Karpas-422 (cell line): ENCODE results near the gene CAV2. TPM values are rescaled to one million over a fixed set of nuclear protein-coding genes. Genes with fewer than 3 reads are reported as not detected.

Source experiments
- DNase-seq: peaks from one replicate; pipeline ENCODE4 v3.0.0-alpha.2; 2015
- H2AFZ ChIP-seq: fragments of 200-600 bp; sonication (generic); 2 replicates; pipeline ENCODE4 v1.6.1; 2014; ENCODE audit warnings: antibody characterized with exemption, low read length, mixed read lengths
- H3K27ac ChIP-seq: fragments of 200-600 bp; sonication (generic); 2 replicates; pipeline ENCODE4 v1.5.1; 2014; ENCODE audit warnings: mild to moderate bottlenecking, low read length, moderate library complexity
- H3K27me3 ChIP-seq: fragments of 200-600 bp; sonication (generic); 2 replicates; pipeline ENCODE4 v1.6.1; 2014; ENCODE audit warnings: low read length, mixed read lengths
- H3K36me3 ChIP-seq: fragments of 200-600 bp; sonication (generic); 2 replicates; pipeline ENCODE4 v1.6.1; 2014; ENCODE audit warnings: low read length, mixed read lengths; ENCODE audit not compliant: insufficient read depth
- H3K4me1 ChIP-seq: fragments of 200-600 bp; sonication (generic); 2 replicates; pipeline ENCODE4 v1.6.1; 2014; ENCODE audit warnings: mild to moderate bottlenecking, low read length, mixed read lengths
- H3K4me2 ChIP-seq: fragments of 200-600 bp; sonication (generic); 2 replicates; pipeline ENCODE4 v1.6.1; 2014; ENCODE audit warnings: low read length, low read depth, mild to moderate bottlenecking; ENCODE audit not compliant: poor library complexity, severe bottlenecking
- H3K4me3 ChIP-seq: fragments of 200-600 bp; sonication (generic); 2 replicates; pipeline ENCODE4 v1.5.1; 2014; ENCODE audit warnings: mild to moderate bottlenecking, antibody characterized with exemption, low read length, mixed read lengths
- H3K79me2 ChIP-seq: fragments of 200-600 bp; sonication (generic); 2 replicates; pipeline ENCODE4 v1.6.1; 2014; ENCODE audit warnings: mild to moderate bottlenecking, low read length, mixed read lengths
- H3K9ac ChIP-seq: fragments of 200-600 bp; sonication (generic); 2 replicates; pipeline ENCODE4 v1.6.0; 2014; ENCODE audit warnings: low read length
- H3K9me2 ChIP-seq: fragments of 200-600 bp; sonication (generic), shearing (Covaris generic); replicated peaks from 2 replicates; pipeline ENCODE4 v1.6.0; 2014; ENCODE audit warnings: mild to moderate bottlenecking, low read length, moderate library complexity; ENCODE audit not compliant: insufficient read depth
- H3K9me3 ChIP-seq: fragments of 300-700, 200-600 bp; sonication (generic); 2 replicates; pipeline ENCODE4 v1.6.1; 2014; ENCODE audit warnings: low read length, mixed read lengths
- H4K20me1 ChIP-seq: fragments of 200-600 bp; sonication (generic); 2 replicates; pipeline ENCODE4 v1.6.1; 2014; ENCODE audit warnings: mild to moderate bottlenecking, antibody characterized with exemption, low read length, low read depth; ENCODE audit not compliant: insufficient read depth
- total RNA-seq: library from RNA; depleted of rRNA; stranded (reverse); fragments of >200 nt; shearing (Covaris generic); gene quantifications from 2 replicates; pipeline ENCODE4 v1.2.3, GENCODE V29; 2014; ENCODE audit warnings: low replicate concordance

Gene CAV2
- total RNA-seq, 1 experiment from 2014 or later = 1.2 TPM

DNA sequence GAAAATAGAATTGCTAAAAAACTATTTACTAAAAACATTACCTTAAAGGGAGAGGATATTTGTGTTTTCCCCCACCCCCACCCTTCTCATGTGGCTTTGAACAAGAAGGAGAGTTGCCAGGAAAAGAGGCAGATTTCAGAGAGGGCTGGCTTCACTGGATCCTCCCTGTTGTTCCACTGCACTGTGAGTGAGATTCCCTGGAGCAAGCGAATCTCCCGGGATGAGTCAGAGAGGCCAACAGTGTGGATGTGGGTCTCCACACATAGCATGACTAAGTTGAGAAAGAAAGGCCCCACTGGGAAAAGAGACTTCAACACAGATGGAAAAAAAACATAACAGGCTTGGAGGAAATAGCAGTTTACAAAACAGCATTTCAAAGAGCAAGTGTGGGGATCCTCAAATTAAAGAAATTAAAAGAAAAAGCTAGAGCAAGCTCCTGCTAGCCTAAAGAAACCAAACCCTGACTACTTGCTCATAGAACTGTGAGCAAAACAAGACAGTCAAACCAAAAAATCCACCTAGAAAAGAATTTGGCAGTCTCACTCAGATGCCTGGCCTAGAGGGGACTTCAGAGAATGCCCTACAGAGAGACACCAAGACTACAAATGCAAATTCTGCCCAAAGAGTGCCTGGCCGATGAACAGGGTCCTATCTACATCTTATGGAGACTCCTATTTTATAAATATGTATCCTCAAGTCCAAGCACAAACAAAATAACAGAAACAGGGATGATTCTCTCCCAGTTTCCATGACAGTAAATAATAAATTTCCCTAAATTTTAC, 28.7 kb downstream of the CAV2 start:
- Histone ChIP-seq H3K4me1 (peaks cover 9% of the 10 kb centered on the region), H3K9ac (no peak overlapping the region), H3K9me3 (no peaks in the 10 kb centered on the region), H2AFZ (no peak overlapping the region), H3K27ac (no peak overlapping the region), H3K36me3 (no peaks in the 10 kb centered on the region), H3K79me2 (no peaks in the 10 kb centered on the region), H3K9me2 (no peaks in the 10 kb centered on the region), H4K20me1 (no peaks in the 10 kb centered on the region), H3K4me2 (no peak overlapping the region), H3K4me3 (no peak overlapping the region), H3K27me3 (peaks cover 4% of the 10 kb centered on the region; the same call in 1 of the 2 replicates)
- DNase-seq = no peak

DNA sequence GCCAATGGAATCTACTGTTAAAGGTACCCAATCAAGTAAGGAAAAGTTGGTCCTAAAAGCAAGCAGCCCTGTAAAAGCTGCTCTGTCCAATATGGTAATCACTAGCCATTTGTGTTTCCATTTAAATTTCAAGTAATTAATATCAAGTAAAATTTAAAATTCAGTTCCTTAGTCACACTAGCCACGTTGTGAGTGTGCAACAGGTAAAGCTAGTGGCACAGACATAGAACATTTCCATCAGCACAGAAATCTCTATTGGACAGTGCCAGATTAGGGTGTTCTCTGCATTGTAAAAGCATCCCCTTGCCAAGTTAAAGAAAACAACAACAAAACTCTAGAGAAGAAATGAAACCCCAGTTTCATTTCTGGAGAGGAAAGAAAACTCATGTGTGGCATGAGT, 29.7 kb downstream of the CAV2 start:
- Histone ChIP-seq H4K20me1 (no peaks in the 10 kb centered on the region), H3K79me2 (no peaks in the 10 kb centered on the region), H3K9me2 (no peaks in the 10 kb centered on the region), H3K4me2 (no peak overlapping the region), H2AFZ (no peak overlapping the region), H3K4me1 (peaks cover 9% of the 10 kb centered on the region), H3K9me3 (no peaks in the 10 kb centered on the region), H3K4me3 (no peak overlapping the region), H3K27ac (no peak overlapping the region), H3K36me3 (no peaks in the 10 kb centered on the region), H3K27me3 (peaks cover 4% of the 10 kb centered on the region; the same call in 1 of the 2 replicates), H3K9ac (no peak overlapping the region)
- DNase-seq = no peak

DNA sequence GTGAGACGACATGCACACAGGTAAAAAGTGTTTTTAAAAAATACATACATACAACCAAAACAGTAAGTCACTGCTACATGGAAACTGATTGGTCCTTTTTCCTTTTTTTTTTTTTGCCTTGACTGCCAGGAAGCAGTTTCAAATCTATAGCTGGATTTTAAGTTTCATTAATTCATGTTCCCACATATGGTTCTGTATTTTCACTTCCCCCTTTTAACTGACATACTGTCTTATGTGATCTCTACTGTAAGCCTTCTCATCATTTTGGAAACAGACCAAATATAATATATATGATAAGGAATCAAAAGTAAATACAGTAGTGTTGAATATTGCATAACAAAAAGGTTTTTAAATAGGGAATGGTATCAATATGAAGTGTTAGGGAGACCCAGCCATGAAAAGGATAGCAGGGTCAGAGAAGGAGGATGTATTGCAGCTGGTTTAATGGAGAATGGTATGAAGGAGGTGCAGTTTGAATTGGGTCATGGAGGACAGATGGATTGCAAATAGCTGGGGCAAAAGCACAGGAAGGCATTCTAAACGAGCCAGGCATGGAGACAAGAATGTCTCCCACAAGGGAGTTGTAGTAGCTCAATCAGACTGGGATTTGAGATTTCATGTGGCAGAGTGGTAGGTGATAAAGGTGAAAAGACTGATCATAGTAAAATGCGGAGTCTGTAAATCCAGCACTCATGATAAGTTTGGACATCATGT, 30.7 kb downstream of the CAV2 start:
- no peak overlapping the region for H3K4me3 ChIP-seq
- no peak for DNase-seq
- no peaks in the 10 kb centered on the region for H3K9me3 ChIP-seq
- no peaks in the 10 kb centered on the region for H3K36me3 ChIP-seq
- peaks cover 9% of the 10 kb centered on the region for H3K4me1 ChIP-seq
- H2AFZ ChIP-seq = no peak overlapping the region
- no peak overlapping the region for H3K4me2 ChIP-seq
- no peak overlapping the region for H3K9ac ChIP-seq
- no peak overlapping the region for H3K27ac ChIP-seq
- no peaks in the 10 kb centered on the region for H3K79me2 ChIP-seq
- H3K9me2 ChIP-seq = no peaks in the 10 kb centered on the region
- H3K27me3 ChIP-seq = peaks cover 4% of the 10 kb centered on the region; the same call in 1 of the 2 replicates
- no peaks in the 10 kb centered on the region for H4K20me1 ChIP-seq

DNA sequence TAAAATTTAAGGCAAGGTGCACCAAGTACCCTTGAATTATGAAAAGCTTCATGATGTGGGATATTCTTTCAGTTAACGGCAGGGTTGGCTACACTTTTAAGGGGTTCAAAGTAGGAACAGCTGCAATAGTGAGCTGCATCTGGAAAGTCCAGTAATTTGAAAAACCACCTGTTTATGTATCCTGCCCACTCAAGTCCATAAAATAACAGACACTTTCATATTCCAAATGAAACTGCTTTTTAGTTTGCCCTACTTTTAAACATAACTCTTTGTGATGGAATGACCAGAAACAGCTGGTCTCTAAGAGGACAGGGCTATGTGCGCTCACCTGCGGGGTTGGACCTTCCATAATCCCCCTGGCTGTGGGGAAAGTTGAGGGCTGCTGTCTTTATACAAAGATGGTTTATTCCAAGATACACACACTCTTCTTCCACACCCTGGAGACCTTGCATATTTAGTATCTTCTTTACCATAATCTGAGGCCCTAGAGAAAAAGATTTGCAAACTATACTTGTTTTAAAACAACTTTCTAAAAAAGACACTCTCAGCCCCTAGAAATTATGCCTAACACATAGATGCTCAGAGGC, 32.7 kb downstream of the CAV2 start:
- Histone ChIP-seq H3K36me3 (no peaks in the 10 kb centered on the region), H3K4me1 (no peaks in the 10 kb centered on the region), H3K4me2 (no peak overlapping the region), H3K27ac (no peak overlapping the region), H3K9me2 (no peaks in the 10 kb centered on the region), H3K4me3 (no peak overlapping the region), H4K20me1 (no peaks in the 10 kb centered on the region), H2AFZ (no peak overlapping the region), H3K9ac (no peak overlapping the region), H3K9me3 (no peaks in the 10 kb centered on the region), H3K27me3 (no peaks in the 10 kb centered on the region), H3K79me2 (no peaks in the 10 kb centered on the region)
- DNase-seq = no peak

DNA sequence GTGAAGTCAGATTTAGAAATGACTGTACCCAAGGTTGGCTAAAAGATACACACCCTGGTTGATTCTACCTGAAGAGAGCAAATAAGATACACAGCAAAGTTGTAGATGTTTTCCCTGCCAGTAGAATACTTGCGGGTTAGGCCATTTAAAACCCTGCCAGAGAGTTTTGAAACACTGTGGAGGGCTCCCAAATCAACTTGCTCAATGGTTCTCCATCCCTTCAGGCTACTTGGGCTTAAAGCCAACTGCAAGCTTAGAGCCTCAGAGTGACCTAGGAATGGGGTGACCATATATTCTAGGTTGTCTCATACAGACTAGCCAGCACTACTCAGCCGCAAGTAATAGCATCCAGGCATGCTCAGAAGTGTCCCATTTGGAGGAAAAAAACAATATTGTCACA, 35.3 kb downstream of the CAV2 start:
- Histone ChIP-seq H3K27me3 (no peaks in the 10 kb centered on the region; the same call in 1 of the 2 replicates), H3K4me3 (no peak overlapping the region), H2AFZ (no peak overlapping the region), H3K36me3 (no peaks in the 10 kb centered on the region), H3K9me2 (no peaks in the 10 kb centered on the region), H3K4me1 (no peaks in the 10 kb centered on the region), H3K79me2 (no peaks in the 10 kb centered on the region), H3K9ac (no peak overlapping the region), H4K20me1 (no peaks in the 10 kb centered on the region), H3K9me3 (no peaks in the 10 kb centered on the region), H3K4me2 (no peak overlapping the region), H3K27ac (no peak overlapping the region)
- DNase-seq = no peak

DNA sequence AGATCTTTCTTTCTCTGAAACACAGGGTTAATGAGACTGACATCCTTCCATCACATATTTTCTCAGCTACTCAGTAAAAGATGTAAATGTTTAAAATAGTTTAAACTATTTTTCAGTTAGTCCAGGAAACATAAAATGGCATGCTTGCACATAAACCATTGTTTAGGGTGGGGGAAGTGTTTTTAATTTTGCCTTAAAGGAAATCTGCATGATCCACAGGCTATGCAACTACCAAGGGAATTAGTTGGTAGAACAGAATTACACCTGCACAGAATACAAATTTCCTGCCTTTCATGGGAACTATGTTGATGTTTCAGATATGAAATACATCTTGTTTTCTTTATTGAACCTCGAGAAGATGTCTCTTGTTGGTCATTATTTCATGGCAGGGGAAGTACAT, 35.9 kb downstream of the CAV2 start:
- H2AFZ ChIP-seq = no peak overlapping the region
- no peaks in the 10 kb centered on the region for H3K4me1 ChIP-seq
- H3K4me3 ChIP-seq = no peak overlapping the region
- no peak overlapping the region for H3K9ac ChIP-seq
- H3K27ac ChIP-seq = no peak overlapping the region
- DNase-seq = no peak
- H3K9me2 ChIP-seq = no peaks in the 10 kb centered on the region
- H4K20me1 ChIP-seq = no peaks in the 10 kb centered on the region
- no peaks in the 10 kb centered on the region for H3K36me3 ChIP-seq
- no peaks in the 10 kb centered on the region for H3K79me2 ChIP-seq
- H3K4me2 ChIP-seq = no peak overlapping the region
- H3K27me3 ChIP-seq = no peaks in the 10 kb centered on the region; the same call in 1 of the 2 replicates
- no peaks in the 10 kb centered on the region for H3K9me3 ChIP-seq

DNA sequence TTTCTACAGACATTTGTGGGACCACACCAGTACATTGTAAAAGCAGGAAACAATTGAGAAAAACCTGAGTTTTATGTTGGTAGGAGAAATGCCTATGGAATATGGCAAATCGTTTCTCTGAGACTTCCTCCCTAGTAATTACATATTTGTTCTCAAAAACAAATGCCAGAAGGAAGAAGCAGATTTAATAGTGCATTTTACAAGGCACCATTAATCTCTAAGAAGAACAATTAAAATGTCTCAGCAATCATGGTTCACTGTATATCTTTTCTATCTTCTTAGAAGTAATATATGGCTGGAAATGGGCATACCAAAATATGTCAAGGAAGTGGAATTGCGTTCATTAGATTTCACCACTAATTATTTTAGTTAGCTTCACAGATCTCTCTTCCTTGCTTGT, 38.6 kb downstream of the CAV2 start:
- Histone ChIP-seq H3K4me3 (no peak overlapping the region), H3K4me2 (no peak overlapping the region), H2AFZ (no peak overlapping the region), H3K79me2 (no peaks in the 10 kb centered on the region), H3K27me3 (no peaks in the 10 kb centered on the region; the same call in 1 of the 2 replicates), H3K9me2 (no peaks in the 10 kb centered on the region), H3K9ac (no peak overlapping the region), H3K9me3 (no peaks in the 10 kb centered on the region), H3K27ac (no peak overlapping the region), H4K20me1 (no peaks in the 10 kb centered on the region), H3K4me1 (no peaks in the 10 kb centered on the region), H3K36me3 (no peaks in the 10 kb centered on the region)
- no peak for DNase-seq

DNA sequence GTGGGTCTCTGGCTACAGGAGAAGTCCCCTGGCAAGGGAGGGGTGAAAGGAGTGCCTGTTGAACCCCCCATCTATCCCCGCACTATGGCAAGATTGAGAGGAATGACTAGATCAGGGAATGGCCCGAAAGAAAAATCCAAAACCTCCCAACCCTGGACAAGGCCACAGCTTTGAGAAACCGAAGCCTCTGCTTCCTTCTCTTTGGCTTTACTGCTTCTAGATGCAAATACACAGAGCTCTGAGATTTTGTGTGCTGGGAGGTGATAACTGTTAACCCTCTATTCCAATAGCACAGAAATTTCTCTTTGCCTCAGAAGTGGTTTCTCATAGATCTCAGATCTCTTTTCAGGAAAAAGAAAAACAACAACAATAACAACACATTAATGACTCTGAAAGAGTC, 40.3 kb downstream of the CAV2 start:
- Histone ChIP-seq H3K9ac (no peak overlapping the region), H3K4me1 (no peaks in the 10 kb centered on the region), H3K9me2 (no peaks in the 10 kb centered on the region), H3K9me3 (no peaks in the 10 kb centered on the region), H2AFZ (no peak overlapping the region), H3K79me2 (no peaks in the 10 kb centered on the region), H3K4me3 (no peak overlapping the region), H3K36me3 (no peaks in the 10 kb centered on the region), H3K27ac (no peak overlapping the region), H4K20me1 (no peaks in the 10 kb centered on the region), H3K27me3 (no peaks in the 10 kb centered on the region; the same call in 1 of the 2 replicates), H3K4me2 (no peak overlapping the region)
- no peak for DNase-seq
